Thymus (tissue), 11 donors: ENCODE data around the gene SETBP1. TPM values are rescaled to one million over a fixed set of nuclear protein-coding genes. Genes with fewer than 3 reads are reported as not detected.
"Not testable (repeated sequence)": the region's sequence is repeated elsewhere in the genome, so short reads cannot be mapped to it uniquely, and the experiment has no call there.

Experiments used
- DNase-seq, 9 donors: peaks; one replicate each; pipeline ENCODE4 v3.0.0-alpha.2; 2013; ENCODE audit warnings: low spot score in 9 of 9, low read depth in 6 of 9, missing footprints in 1 of 9
- H3K27ac ChIP-seq, 2 donors: one replicate each; pipeline ENCODE4 v1.5.1; 2013; ENCODE audit warnings: control low read depth in 1 of 2, low read depth in 1 of 2, low read length in 1 of 2, mild to moderate bottlenecking in 1 of 2, moderate library complexity in 1 of 2
- H3K27me3 ChIP-seq, 2 donors: one replicate each; pipeline ENCODE4 v1.5.1; 2013; ENCODE audit warnings: low read length in 1 of 2; ENCODE audit not compliant: control insufficient read depth in 2 of 2, insufficient read depth in 1 of 2
- H3K36me3 ChIP-seq, 2 donors: one replicate each; pipeline ENCODE4 v1.5.1; 2013; ENCODE audit warnings: low read length in 1 of 2, mild to moderate bottlenecking in 1 of 2, moderate library complexity in 1 of 2; ENCODE audit not compliant: control insufficient read depth in 2 of 2, insufficient read depth in 2 of 2
- H3K4me1 ChIP-seq, 2 donors: one replicate each; pipeline ENCODE4 v1.5.1; 2013; ENCODE audit warnings: low read length in 2 of 2; ENCODE audit not compliant: control insufficient read depth in 2 of 2, insufficient read depth in 2 of 2
- H3K4me3 ChIP-seq, 2 donors: one replicate each; pipeline ENCODE4 v1.5.1; 2013; ENCODE audit warnings: low read length in 2 of 2, control low read depth in 1 of 2, mild to moderate bottlenecking in 1 of 2
- H3K9me3 ChIP-seq, 2 donors: one replicate each; pipeline ENCODE4 v1.5.1; 2013; ENCODE audit warnings: low read length in 1 of 2, mild to moderate bottlenecking in 1 of 2; ENCODE audit not compliant: control insufficient read depth in 2 of 2, insufficient read depth in 1 of 2
- WGBS: extraction: QIAGEN DNeasy Blood & Tissue Kit; methylation state at CpG from one replicate; pipeline ENCODE4 v1.1.7; 2013; 5-methylcytosine and 5-hydroxymethylcytosine counted together
- polyA plus RNA-seq: library from polyadenylated mRNA; stranded (reverse); fragments of 200-250 nt; gene quantifications from one replicate; pipeline ENCODE4 v1.2.3, GENCODE V29; 2013
- total RNA-seq: library from RNA; stranded (reverse); fragments of 120-200 nt; gene quantifications from one replicate; pipeline ENCODE4 v1.2.4, GENCODE V29; 2013
- donor health status: healthy.

Gene SETBP1
- total and polyA plus RNA-seq, 2 donors: 3.3 to 8.5 TPM

- H3K4me1 ChIP-seq: peaks cover 0 to 5% of the 10 kb centered on the region in 2 donors
- DNase-seq: no peak
- WGBS: 98% methylated on average over 3 of the region's 3 CpGs
- no peaks in the 10 kb centered on the region for H3K9me3 ChIP-seq
- no peaks in the 10 kb centered on the region for H3K27me3 ChIP-seq
- no peak overlapping the region for H3K27ac ChIP-seq
- no peaks in the 10 kb centered on the region for H3K36me3 ChIP-seq
- no peak overlapping the region for H3K4me3 ChIP-seq
These were observed 38.9 kb downstream of the SETBP1 start for GRCh38 chr18:44719519-44720060.

- H3K9me3 ChIP-seq, H3K36me3 ChIP-seq, H3K27ac ChIP-seq, H3K27me3 ChIP-seq, H3K4me3 ChIP-seq, DNase-seq: not testable (repeated sequence)
- WGBS: 92% methylated on average over 3 of the region's 3 CpGs
- peaks cover 7 to 17% of the 10 kb centered on the region in 2 donors for H3K4me1 ChIP-seq
These were observed 41.1 kb downstream of the SETBP1 start for GRCh38 chr18:44721748-44722147.

DNA sequence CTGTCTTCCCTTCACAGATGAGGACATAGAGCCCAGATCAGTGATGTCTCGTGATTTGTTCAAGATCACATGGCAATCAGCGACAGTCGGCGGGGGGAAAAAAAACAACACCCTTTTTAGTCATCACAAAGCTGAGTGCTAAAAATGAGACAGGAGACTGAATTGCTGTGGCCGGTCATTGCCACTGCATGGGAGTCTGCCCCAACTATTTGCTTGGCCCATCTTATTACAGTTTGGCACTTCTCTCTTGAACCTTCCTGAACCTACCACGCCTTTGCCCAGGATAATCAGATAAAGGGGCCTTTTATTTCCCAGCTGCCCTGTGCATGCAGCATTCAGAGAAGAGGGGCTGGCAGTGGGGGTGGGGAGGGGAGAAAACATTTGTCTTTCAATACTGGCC is 42.7 kb downstream of the SETBP1 start:
- no peak overlapping the region for H3K27ac ChIP-seq
- DNase-seq: no peak
- H3K4me1 ChIP-seq: peaks cover 7 to 17% of the 10 kb centered on the region in 2 donors
- no peaks in the 10 kb centered on the region for H3K9me3 ChIP-seq
- no peak overlapping the region for H3K4me3 ChIP-seq
- no peaks in the 10 kb centered on the region for H3K27me3 ChIP-seq
- H3K36me3 ChIP-seq: no peaks in the 10 kb centered on the region
- WGBS: 98% methylated on average over 6 of the region's 6 CpGs

GRCh38 chr18:44724105-44724778 is 43.6 kb downstream of the SETBP1 start:
- WGBS: 98% methylated on average over 1 of the region's 1 CpG
- Histone ChIP-seq H3K27me3 (no peaks in the 10 kb centered on the region), H3K9me3 (no peaks in the 10 kb centered on the region), H3K27ac (no peak overlapping the region), H3K36me3 (no peaks in the 10 kb centered on the region), H3K4me3 (no peak overlapping the region), H3K4me1 (peaks cover 7 to 21% of the 10 kb centered on the region in 2 donors)
- no peak for DNase-seq

GRCh38 chr18:44725300-44726058 is 44.8 kb downstream of the SETBP1 start:
- Histone ChIP-seq H3K36me3 (no peaks in the 10 kb centered on the region), H3K27me3 (no peaks in the 10 kb centered on the region), H3K4me3 (no peak overlapping the region), H3K9me3 (no peaks in the 10 kb centered on the region), H3K27ac (peak overlapping the region; percentile 54 to 64), H3K4me1 (peaks cover 7 to 33% of the 10 kb centered on the region in 2 donors)
- DNase-seq: peak in 4 of 9 donors; percentile 18 to 60 (median 31)
- 19% methylated on average over 5 of the region's 5 CpGs for WGBS

DNA sequence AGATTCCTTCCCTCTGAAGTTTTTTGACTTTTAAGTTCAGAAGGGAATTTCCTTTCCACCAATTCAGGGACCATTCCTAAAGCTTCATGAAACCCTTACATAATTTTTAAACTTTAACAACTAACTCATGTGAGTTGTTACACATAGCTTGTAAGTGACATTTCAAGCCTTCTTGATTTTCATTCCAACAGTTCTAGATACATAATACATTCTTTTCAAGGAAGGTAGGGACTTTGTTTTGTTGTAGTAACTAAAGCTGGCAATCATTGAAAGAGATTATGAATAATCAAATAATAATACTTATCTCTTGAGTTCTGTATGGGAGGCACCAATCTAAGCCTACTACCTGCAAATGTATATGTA is 45.4 kb downstream of the SETBP1 start:
- Histone ChIP-seq H3K27me3 (no peaks in the 10 kb centered on the region), H3K4me1 (peaks cover 7 to 39% of the 10 kb centered on the region in 2 donors), H3K27ac (peak overlapping the region; percentile 54 to 64), H3K4me3 (no peak overlapping the region), H3K36me3 (no peaks in the 10 kb centered on the region), H3K9me3 (no peaks in the 10 kb centered on the region)
- no peak for DNase-seq

GRCh38 chr18:44727291-44727690 is 46.6 kb downstream of the SETBP1 start:
- H3K36me3 ChIP-seq: no peaks in the 10 kb centered on the region
- no peak for DNase-seq
- WGBS: 96% methylated on average over 4 of the region's 4 CpGs
- H3K27ac ChIP-seq: no peak overlapping the region
- H3K4me1 ChIP-seq: peaks cover 7 to 43% of the 10 kb centered on the region in 2 donors
- no peaks in the 10 kb centered on the region for H3K27me3 ChIP-seq
- no peaks in the 10 kb centered on the region for H3K9me3 ChIP-seq
- H3K4me3 ChIP-seq: no peak overlapping the region

GRCh38 chr18:44729631-44730101 is 49.0 kb downstream of the SETBP1 start:
- H3K4me1 ChIP-seq: peaks cover 7 to 42% of the 10 kb centered on the region in 2 donors
- H3K27me3 ChIP-seq: no peaks in the 10 kb centered on the region
- H3K4me3 ChIP-seq: no peak overlapping the region
- WGBS: 70% methylated on average over 5 of the region's 5 CpGs
- H3K9me3 ChIP-seq: no peaks in the 10 kb centered on the region
- peak; percentile 20 to 84 (median 48) for DNase-seq
- peak overlapping the region in 1 of 2 donors; percentile 23 for H3K27ac ChIP-seq
- H3K36me3 ChIP-seq: no peaks in the 10 kb centered on the region
